SKM-1 (cell line): ENCODE results near the gene UQCRC1.

Source experiments
- DNase-seq: peaks from one replicate; lab custom pipeline; 2025; ENCODE audit not compliant: unreplicated experiment; lab: John Stamatoyannopoulos, UW

The UQCRC1 gene

GRCh38 chr3:48609088-48610005 lies at the start of gene UQCRC1:
Gene UQCRC1 (minus strand): TSS chr3:48609646. CDS start chr3:48609620, 26 bp downstream.
- DNase-seq, result peak; percentile 88

- no peak for DNase-seq
These were observed 47.4 kb upstream of the UQCRC1 start for GRCh38 chr3:48656841-48657281.

- peak; percentile 38 for DNase-seq
These were observed 46.8 kb upstream of the UQCRC1 start for GRCh38 chr3:48656061-48656840.

DNA sequence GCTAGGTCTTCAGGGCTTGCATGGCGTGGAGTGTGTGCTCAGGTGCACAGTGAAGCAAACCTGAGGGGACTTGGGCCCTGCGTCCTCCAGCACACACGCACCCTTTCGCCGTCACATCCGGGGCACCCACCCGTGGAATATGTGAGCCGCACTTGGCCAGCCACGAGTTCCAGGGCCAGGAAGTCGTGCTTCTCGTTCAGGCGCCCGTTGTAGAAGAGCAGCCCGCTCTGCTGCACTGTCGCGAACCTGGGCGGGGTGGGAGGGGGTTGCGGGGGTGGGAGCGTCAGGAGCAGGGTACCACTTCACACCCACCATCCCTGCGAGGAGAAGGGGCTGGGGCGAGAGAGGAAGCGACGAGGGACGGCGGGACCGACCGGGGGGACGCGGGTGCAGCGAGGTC lies 46.2 kb upstream of the UQCRC1 start:
- DNase-seq, result no peak

DNA sequence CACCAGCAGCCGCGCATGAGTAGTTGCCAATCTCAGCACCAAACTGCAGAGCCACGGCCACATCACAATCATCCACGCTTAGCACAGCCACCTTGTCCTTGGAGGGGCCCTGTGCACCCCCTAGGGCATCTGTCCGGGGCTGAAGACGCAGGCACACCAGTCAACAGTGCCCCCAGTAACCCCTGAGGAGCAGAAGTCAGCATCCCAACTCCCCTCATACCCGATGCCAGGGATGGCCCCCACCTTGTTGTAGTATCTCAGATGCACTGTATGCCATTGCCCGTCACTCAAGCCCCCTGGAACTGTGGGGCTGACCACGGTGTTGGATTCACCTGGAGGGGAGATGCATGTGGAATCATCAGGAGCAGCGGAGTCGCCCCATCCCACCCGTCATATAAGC lies 45.6 kb upstream of the UQCRC1 start:
- DNase-seq, result no peak

- DNase-seq, result no peak
These were observed 43.7 kb upstream of the UQCRC1 start for GRCh38 chr3:48652923-48653715.

- DNase-seq, result no peak
These were observed 42.3 kb upstream of the UQCRC1 start for GRCh38 chr3:48651771-48652170.

GRCh38 chr3:48650723-48651122 lies 41.3 kb upstream of the UQCRC1 start:
- no peak for DNase-seq

DNA sequence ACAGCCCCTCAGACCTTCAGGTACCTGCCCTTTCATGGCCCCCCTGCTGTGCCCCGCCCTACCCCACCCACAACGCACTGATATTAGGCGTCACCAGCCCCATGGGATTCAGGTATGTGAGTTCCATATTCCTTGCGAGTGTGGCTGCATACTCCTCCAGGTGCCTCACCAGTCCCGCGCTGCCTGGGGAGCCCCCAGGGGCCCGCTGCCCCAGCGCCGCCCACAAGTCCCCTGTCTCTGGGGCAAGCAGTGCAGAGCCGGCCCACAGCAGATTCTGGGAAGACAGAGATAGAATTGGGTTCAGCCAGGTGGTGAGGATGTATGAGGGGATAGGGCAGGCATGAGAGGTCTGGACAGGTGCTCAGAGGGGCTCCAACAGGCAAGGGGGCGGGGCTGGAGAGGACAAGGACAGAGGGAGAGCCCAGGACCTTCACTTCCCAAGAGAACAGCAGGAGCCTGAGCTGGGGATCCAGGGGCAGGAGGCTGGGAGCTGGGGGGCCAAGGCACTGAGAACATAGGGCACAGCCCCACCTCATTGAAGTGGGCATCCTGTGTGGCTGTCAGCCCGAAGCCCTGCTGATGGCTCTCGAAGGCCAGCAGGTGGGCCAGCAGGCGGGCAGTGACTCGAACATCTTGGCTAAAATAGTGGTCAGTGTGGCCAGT lies 38.9 kb upstream of the UQCRC1 start:
- no peak for DNase-seq

DNA sequence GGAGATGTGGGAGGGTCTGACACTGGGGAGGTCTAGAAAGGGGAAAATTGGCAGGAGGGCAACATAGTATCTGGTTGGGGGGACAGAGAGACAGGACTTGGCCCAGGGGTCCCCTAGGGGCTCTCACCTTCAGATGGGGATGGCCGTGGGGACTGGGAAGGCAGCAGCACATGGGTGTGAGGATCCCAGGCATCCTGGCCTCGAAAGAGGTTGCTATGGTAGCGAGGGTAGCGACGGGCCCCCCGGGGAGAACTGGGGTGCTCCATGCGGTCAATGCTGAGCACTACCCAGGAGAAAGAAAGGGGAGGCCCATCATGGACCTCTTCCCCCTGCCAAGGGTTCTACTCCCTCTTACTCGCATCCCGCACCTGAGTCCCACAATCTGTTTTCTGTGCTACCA lies 38.3 kb upstream of the UQCRC1 start:
- DNase-seq, result no peak

DNA sequence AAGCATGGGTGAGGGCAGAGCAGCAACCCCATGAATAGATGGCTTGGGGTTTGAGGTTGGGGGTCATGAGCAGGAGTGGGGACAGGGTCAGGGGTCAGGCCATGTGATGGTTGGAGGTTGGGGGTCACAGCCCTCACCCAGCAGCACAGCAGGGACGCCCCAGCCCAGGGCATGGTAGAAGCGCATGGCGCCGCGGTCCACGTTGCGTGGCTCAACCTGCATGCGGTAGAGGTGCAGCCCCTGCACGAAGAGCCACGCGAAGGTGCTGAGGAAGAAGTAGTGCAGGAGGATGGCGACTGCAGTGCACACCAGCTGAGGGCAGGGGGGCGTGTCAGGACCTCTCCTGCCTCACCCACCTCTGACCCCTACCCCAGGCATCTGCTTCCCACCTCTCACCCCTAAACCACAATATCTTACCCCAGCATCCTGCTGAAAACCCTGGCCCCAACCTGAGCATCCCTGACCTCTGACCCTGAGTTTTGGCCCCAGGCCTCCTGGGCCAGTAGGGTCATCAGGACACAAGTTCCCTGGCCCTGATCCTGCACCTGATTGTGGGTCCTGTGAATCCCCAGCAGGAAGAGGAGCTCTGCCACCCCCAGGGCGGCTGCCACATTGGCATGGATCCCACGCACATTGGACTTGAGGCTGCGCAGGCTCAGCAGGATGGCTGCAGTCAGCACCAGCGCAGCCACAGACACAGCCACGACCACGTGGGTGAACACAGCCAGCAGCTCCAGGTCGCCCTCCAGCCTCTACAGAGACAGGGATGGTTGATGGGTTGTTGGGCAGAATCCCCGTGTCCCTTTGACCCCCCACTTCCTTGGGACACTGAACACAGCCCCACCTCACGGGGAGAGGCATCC lies 35.7 kb upstream of the UQCRC1 start:
- no peak for DNase-seq

DNA sequence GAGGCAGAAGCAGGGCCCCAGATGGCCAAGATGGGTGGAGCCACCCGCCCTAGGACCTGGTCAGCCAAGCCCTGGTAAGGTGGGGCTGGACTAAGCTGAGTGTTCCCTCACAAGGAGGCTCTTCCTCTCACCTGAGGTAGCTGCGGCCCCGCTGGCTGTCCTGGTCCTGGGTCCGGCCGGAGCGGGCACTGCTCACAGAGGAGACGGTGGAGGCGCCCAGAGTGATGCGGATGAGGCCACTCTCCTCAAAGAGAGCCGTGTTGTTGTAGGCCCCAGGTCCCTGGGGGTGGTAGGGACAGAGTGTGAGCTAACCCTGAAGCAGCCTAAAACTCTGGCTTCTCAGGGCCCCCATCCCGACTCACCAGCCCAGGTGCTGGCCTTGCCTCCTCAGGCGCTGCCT lies 33.2 kb upstream of the UQCRC1 start:
- no peak for DNase-seq

DNA sequence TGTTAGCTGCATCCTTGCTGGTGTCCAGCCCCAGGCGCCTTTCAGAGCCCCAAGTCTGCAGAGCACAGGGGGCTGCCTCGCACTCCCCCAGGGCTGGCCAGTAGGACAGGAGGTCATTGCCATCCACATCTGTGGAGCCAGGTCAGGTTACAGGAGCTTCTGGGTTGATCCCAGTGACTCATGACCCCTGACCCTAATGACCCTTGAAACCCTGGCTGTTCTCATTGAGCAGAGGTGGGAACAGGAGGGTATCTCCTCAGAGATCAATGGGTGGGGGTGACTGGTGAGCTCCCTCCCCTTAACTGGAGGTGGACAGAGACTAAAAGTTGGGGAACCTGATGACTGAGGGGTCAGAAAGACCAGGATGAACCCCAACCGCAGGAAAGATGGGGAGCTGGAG lies 31.9 kb upstream of the UQCRC1 start:
- no peak for DNase-seq

DNA sequence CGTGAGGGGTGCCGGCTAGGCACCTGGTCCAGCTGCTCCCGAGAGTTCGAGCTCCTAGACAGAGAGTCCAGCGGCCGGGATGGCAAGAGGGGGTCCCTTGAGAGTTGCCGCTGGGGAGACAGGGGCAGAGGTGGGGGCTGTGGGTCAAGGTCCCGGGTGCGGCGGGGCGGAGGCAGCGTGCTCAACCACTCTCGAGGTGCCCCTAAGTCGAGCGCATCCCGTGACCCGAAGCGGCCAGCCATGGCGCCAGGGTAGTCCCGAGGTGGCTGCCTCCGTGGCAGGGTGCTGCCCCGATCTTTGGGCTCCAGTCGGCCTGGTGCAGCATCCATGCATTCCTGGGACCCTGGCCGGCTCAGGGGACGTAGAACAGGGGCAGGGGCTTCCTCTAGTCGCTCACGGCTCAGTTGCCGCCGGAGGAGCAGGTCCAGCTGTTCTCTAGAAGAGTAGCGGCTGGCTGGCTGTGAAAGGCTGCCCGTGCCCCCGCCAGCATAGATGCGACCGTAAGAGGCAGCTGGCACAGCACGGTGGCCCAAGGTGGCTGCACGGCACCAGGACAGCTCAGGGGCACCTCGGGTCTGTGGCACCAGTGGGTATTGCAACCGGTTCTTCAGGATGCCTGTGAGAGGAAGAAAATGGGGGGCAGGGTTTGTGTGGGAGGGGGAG lies 30.6 kb upstream of the UQCRC1 start:
- no peak for DNase-seq

DNA sequence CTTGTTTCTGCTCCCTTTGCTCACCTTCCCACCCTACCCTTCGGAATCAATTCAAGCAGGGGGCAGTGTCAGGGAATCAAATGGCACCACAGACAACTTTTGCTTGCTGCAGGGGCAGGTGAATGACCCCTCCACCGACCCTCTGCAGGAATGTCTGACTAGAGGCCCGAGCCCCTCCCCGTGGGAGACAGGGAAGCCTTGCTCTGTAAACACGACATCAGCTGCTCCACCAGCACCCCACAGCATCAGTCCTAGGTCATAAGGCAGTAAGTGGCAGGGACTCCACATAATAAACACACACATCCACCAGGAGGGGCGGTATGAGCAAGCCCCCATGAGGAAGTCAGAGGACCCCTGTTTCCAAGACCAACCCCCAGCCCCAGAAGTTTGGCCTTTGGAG lies 27.9 kb upstream of the UQCRC1 start:
- DNase-seq, result no peak

- DNase-seq, result no peak
These were observed 26.8 kb upstream of the UQCRC1 start for GRCh38 chr3:48636149-48636655.

- DNase-seq, result peak; percentile 98
These were observed 26.0 kb upstream of the UQCRC1 start, which contains the start of gene SLC26A6 for GRCh38 chr3:48635222-48636021. Gene SLC26A6 (minus strand): TSS chr3:48635461. CDS start chr3:48635393, 68 bp downstream.

- DNase-seq, result no peak
These were observed 25.3 kb upstream of the UQCRC1 start for GRCh38 chr3:48634661-48635221.
